ENCODE data around the gene PTPN13.

PTPN13 gene

GRCh38 chr4:86594559-86595425 is 677 bp downstream of the PTPN13 start:
- Histone ChIP-seq H3K4me3 (ENCODE audit: low read length) (peak overlapping the region; percentile 91), H3K4me1 (ENCODE audit: insufficient read depth, low read length) (peaks cover 48% of the 10 kb centered on the region), H3K9me3 (ENCODE audit: insufficient read depth, low read depth, low read length) (no peaks in the 10 kb centered on the region), H3K9ac (ENCODE audit: low read depth, low read length) (peak overlapping the region; percentile 83), H3K27me3 (ENCODE audit: insufficient read depth, low read length) (no peaks in the 10 kb centered on the region), H3K36me3 (ENCODE audit: insufficient read depth, low read length) (no peaks in the 10 kb centered on the region), H3K27ac (ENCODE audit: low read depth, low read length) (peak overlapping the region; percentile 76)
- WGBS = under 1% methylated on average over 45 of the region's 47 CpGs

- WGBS = under 1% methylated on average over 8 of the region's 9 CpGs
- Histone ChIP-seq H3K9ac (ENCODE audit: low read depth, low read length) (peak overlapping the region; percentile 83), H3K9me3 (ENCODE audit: insufficient read depth, low read depth, low read length) (no peaks in the 10 kb centered on the region), H3K4me1 (ENCODE audit: insufficient read depth, low read length) (peaks cover 54% of the 10 kb centered on the region), H3K27ac (ENCODE audit: low read depth, low read length) (no peak overlapping the region), H3K36me3 (ENCODE audit: insufficient read depth, low read length) (no peaks in the 10 kb centered on the region), H3K27me3 (ENCODE audit: insufficient read depth, low read length) (no peaks in the 10 kb centered on the region), H3K4me3 (ENCODE audit: low read length) (peak overlapping the region; percentile 91)
Observed at GRCh38 chr4:86595426-86595805, 1.3 kb downstream of the PTPN13 start.

GRCh38 chr4:86596807-86597206 is 2.7 kb downstream of the PTPN13 start:
- WGBS = 85% methylated on average over 2 of the region's 2 CpGs
- no peaks in the 10 kb centered on the region for H3K27me3 ChIP-seq (ENCODE audit: insufficient read depth, low read length)
- H3K36me3 ChIP-seq (ENCODE audit: insufficient read depth, low read length) = no peaks in the 10 kb centered on the region
- H3K4me3 ChIP-seq (ENCODE audit: low read length) = peak overlapping the region; percentile 91
- peaks cover 55% of the 10 kb centered on the region for H3K4me1 ChIP-seq (ENCODE audit: insufficient read depth, low read length)
- H3K27ac ChIP-seq (ENCODE audit: low read depth, low read length) = no peak overlapping the region
- no peak overlapping the region for H3K9ac ChIP-seq (ENCODE audit: low read depth, low read length)
- no peaks in the 10 kb centered on the region for H3K9me3 ChIP-seq (ENCODE audit: insufficient read depth, low read depth, low read length)

- H3K4me3 ChIP-seq (ENCODE audit: low read length) = no peak overlapping the region
- H3K9ac ChIP-seq (ENCODE audit: low read depth, low read length) = no peak overlapping the region
- no peaks in the 10 kb centered on the region for H3K27me3 ChIP-seq (ENCODE audit: insufficient read depth, low read length)
- no peaks in the 10 kb centered on the region for H3K9me3 ChIP-seq (ENCODE audit: insufficient read depth, low read depth, low read length)
- no peak overlapping the region for H3K27ac ChIP-seq (ENCODE audit: low read depth, low read length)
- 90% methylated on average over 1 of the region's 1 CpG for WGBS
- peaks cover 47% of the 10 kb centered on the region for H3K4me1 ChIP-seq (ENCODE audit: insufficient read depth, low read length)
- H3K36me3 ChIP-seq (ENCODE audit: insufficient read depth, low read length) = no peaks in the 10 kb centered on the region
Observed at GRCh38 chr4:86600007-86600653, 6.0 kb downstream of the PTPN13 start.

- Histone ChIP-seq H3K27me3 (ENCODE audit: insufficient read depth, low read length) (no peaks in the 10 kb centered on the region), H3K36me3 (ENCODE audit: insufficient read depth, low read length) (no peaks in the 10 kb centered on the region), H3K27ac (ENCODE audit: low read depth, low read length) (no peak overlapping the region), H3K4me3 (ENCODE audit: low read length) (no peak overlapping the region), H3K9me3 (ENCODE audit: insufficient read depth, low read depth, low read length) (no peaks in the 10 kb centered on the region), H3K4me1 (ENCODE audit: insufficient read depth, low read length) (peaks cover 24% of the 10 kb centered on the region; the same call in 1 of the 2 replicates), H3K9ac (ENCODE audit: low read depth, low read length) (no peak overlapping the region)
- 87% methylated on average over 1 of the region's 1 CpG for WGBS
Observed at GRCh38 chr4:86603311-86603885, 9.3 kb downstream of the PTPN13 start.

GRCh38 chr4:86606809-86607208 is 12.7 kb downstream of the PTPN13 start:
- Histone ChIP-seq H3K4me1 (ENCODE audit: insufficient read depth, low read length) (peaks cover 18% of the 10 kb centered on the region; the same call in 1 of the 2 replicates), H3K27me3 (ENCODE audit: insufficient read depth, low read length) (no peaks in the 10 kb centered on the region), H3K36me3 (ENCODE audit: insufficient read depth, low read length) (no peaks in the 10 kb centered on the region), H3K9ac (ENCODE audit: low read depth, low read length) (no peak overlapping the region), H3K4me3 (ENCODE audit: low read length) (no peak overlapping the region), H3K27ac (ENCODE audit: low read depth, low read length) (no peak overlapping the region), H3K9me3 (ENCODE audit: insufficient read depth, low read depth, low read length) (no peaks in the 10 kb centered on the region)

- Histone ChIP-seq H3K36me3 (ENCODE audit: insufficient read depth, low read length) (no peaks in the 10 kb centered on the region), H3K4me3 (ENCODE audit: low read length) (no peak overlapping the region), H3K4me1 (ENCODE audit: insufficient read depth, low read length) (peaks cover 18% of the 10 kb centered on the region; the same call in 1 of the 2 replicates), H3K27me3 (ENCODE audit: insufficient read depth, low read length) (no peaks in the 10 kb centered on the region), H3K9me3 (ENCODE audit: insufficient read depth, low read depth, low read length) (no peaks in the 10 kb centered on the region), H3K27ac (ENCODE audit: low read depth, low read length) (no peak overlapping the region), H3K9ac (ENCODE audit: low read depth, low read length) (no peak overlapping the region)
- 100% methylated on average over 1 of the region's 2 CpGs for WGBS
Observed at GRCh38 chr4:86608757-86609375, 14.8 kb downstream of the PTPN13 start.

- Histone ChIP-seq H3K4me1 (ENCODE audit: insufficient read depth, low read length) (peaks cover 8% of the 10 kb centered on the region; the same call in 1 of the 2 replicates), H3K9ac (ENCODE audit: low read depth, low read length) (no peak overlapping the region), H3K27ac (ENCODE audit: low read depth, low read length) (no peak overlapping the region), H3K4me3 (ENCODE audit: low read length) (no peak overlapping the region), H3K9me3 (ENCODE audit: insufficient read depth, low read depth, low read length) (no peaks in the 10 kb centered on the region), H3K36me3 (ENCODE audit: insufficient read depth, low read length) (no peaks in the 10 kb centered on the region), H3K27me3 (ENCODE audit: insufficient read depth, low read length) (no peaks in the 10 kb centered on the region)
- 97% methylated on average over 2 of the region's 2 CpGs for WGBS
Observed at GRCh38 chr4:86611757-86612156, 17.6 kb downstream of the PTPN13 start.

GRCh38 chr4:86613734-86614133 is 19.6 kb downstream of the PTPN13 start:
- Histone ChIP-seq H3K4me3 (ENCODE audit: low read length) (no peak overlapping the region), H3K9ac (ENCODE audit: low read depth, low read length) (no peak overlapping the region), H3K27ac (ENCODE audit: low read depth, low read length) (no peak overlapping the region), H3K9me3 (ENCODE audit: insufficient read depth, low read depth, low read length) (no peaks in the 10 kb centered on the region), H3K4me1 (ENCODE audit: insufficient read depth, low read length) (peaks cover 3% of the 10 kb centered on the region; the same call in 1 of the 2 replicates), H3K27me3 (ENCODE audit: insufficient read depth, low read length) (no peaks in the 10 kb centered on the region), H3K36me3 (ENCODE audit: insufficient read depth, low read length) (no peaks in the 10 kb centered on the region)
- WGBS = 100% methylated on average over 1 of the region's 2 CpGs

- H3K9me3 ChIP-seq (ENCODE audit: insufficient read depth, low read depth, low read length) = no peaks in the 10 kb centered on the region
- no peak overlapping the region for H3K4me3 ChIP-seq (ENCODE audit: low read length)
- H3K4me1 ChIP-seq (ENCODE audit: insufficient read depth, low read length) = 0 out of 2 replicates have a peak, but pooled peaks cover 2% of the 10 kb centered on the region
- no peaks in the 10 kb centered on the region for H3K36me3 ChIP-seq (ENCODE audit: insufficient read depth, low read length)
- no peaks in the 10 kb centered on the region for H3K27me3 ChIP-seq (ENCODE audit: insufficient read depth, low read length)
- no peak overlapping the region for H3K9ac ChIP-seq (ENCODE audit: low read depth, low read length)
- no peak overlapping the region for H3K27ac ChIP-seq (ENCODE audit: low read depth, low read length)
- 92% methylated on average over 3 of the region's 3 CpGs for WGBS
Observed at GRCh38 chr4:86614865-86615264, 20.8 kb downstream of the PTPN13 start.

- no peak overlapping the region for H3K4me3 ChIP-seq (ENCODE audit: low read length)
- 0 out of 2 replicates have a peak, but pooled peaks cover 2% of the 10 kb centered on the region for H3K4me1 ChIP-seq (ENCODE audit: insufficient read depth, low read length)
- no peak overlapping the region for H3K27ac ChIP-seq (ENCODE audit: low read depth, low read length)
- no CpG with 5 or more reads among the region's 1 CpG for WGBS
- H3K9ac ChIP-seq (ENCODE audit: low read depth, low read length) = no peak overlapping the region
- H3K27me3 ChIP-seq (ENCODE audit: insufficient read depth, low read length) = no peaks in the 10 kb centered on the region
- no peaks in the 10 kb centered on the region for H3K9me3 ChIP-seq (ENCODE audit: insufficient read depth, low read depth, low read length)
- no peaks in the 10 kb centered on the region for H3K36me3 ChIP-seq (ENCODE audit: insufficient read depth, low read length)
Observed at GRCh38 chr4:86615501-86615900, 21.4 kb downstream of the PTPN13 start.
